ENCODE measurements around the gene AOC2. TPM values are rescaled to one million over a fixed set of nuclear protein-coding genes. Genes with fewer than 3 reads are reported as not detected.
"Not testable (repeated sequence)": the region's sequence is repeated elsewhere in the genome, so short reads cannot be mapped to it uniquely, and the experiment has no call there.

AOC2 gene
- total RNA-seq, 1 donor from 2014 or later = not detected

- Histone ChIP-seq H3K9me3 (no peaks in the 10 kb centered on the region), H3K4me3 (peak overlapping the region; percentile 51 to 62), H3K27ac (peak overlapping the region; percentile 83 to 84), H3K36me3 (peaks cover 3 to 15% of the 10 kb centered on the region in 2 donors), H3K27me3 (no peaks in the 10 kb centered on the region), H3K4me1 (peaks cover 0 to 23% of the 10 kb centered on the region in 2 donors)
- TF ChIP-seq CTCF (IDR thresholded peaks at IDR 0.05) = no peak
- intact Hi-C loops (cut with DNase I) = no loop called here
- DNase-seq (ENCODE audit: low spot score in 2 of 2) = peak in 1 of 2 donors; percentile 77
Measured at GRCh38 chr17:42853004-42853403, 8.6 kb downstream of the AOC2 start.

GRCh38 chr17:42853597-42853967 is 9.2 kb downstream of the AOC2 start:
- peak overlapping the region; percentile 83 to 84 for H3K27ac ChIP-seq
- peak overlapping the region; percentile 51 to 62 for H3K4me3 ChIP-seq
- peaks cover 3 to 15% of the 10 kb centered on the region in 2 donors for H3K36me3 ChIP-seq
- no peak for TF ChIP-seq CTCF (IDR thresholded peaks at IDR 0.05)
- intact Hi-C loops (cut with DNase I) = no loop called here
- H3K9me3 ChIP-seq = no peaks in the 10 kb centered on the region
- no peaks in the 10 kb centered on the region for H3K27me3 ChIP-seq
- DNase-seq (ENCODE audit: low spot score in 2 of 2) = no peak
- peaks cover 0 to 23% of the 10 kb centered on the region in 2 donors for H3K4me1 ChIP-seq

- intact Hi-C loops (cut with DNase I) = no loop called here
- peaks cover 3 to 15% of the 10 kb centered on the region in 2 donors for H3K36me3 ChIP-seq
- peak overlapping the region; percentile 51 to 62 for H3K4me3 ChIP-seq
- H3K27ac ChIP-seq = peak overlapping the region; percentile 83 to 84
- no peak for DNase-seq (ENCODE audit: low spot score in 2 of 2)
- no peak for TF ChIP-seq CTCF (IDR thresholded peaks at IDR 0.05)
- no peaks in the 10 kb centered on the region for H3K9me3 ChIP-seq
- H3K4me1 ChIP-seq = peaks cover 0 to 23% of the 10 kb centered on the region in 2 donors
- H3K27me3 ChIP-seq = no peaks in the 10 kb centered on the region
Measured at GRCh38 chr17:42853968-42854790, 9.8 kb downstream of the AOC2 start.

GRCh38 chr17:42855048-42855596 is 10.7 kb downstream of the AOC2 start:
- H3K27ac ChIP-seq = peak overlapping the region in 1 of 2 donors; percentile 34
- no peak for TF ChIP-seq CTCF (IDR thresholded peaks at IDR 0.05)
- intact Hi-C loops (cut with DNase I) = no loop called here
- H3K4me1 ChIP-seq = peaks cover 0 to 18% of the 10 kb centered on the region in 2 donors
- H3K4me3 ChIP-seq = peak overlapping the region in 1 of 2 donors; percentile 62
- H3K36me3 ChIP-seq = peaks cover 3 to 15% of the 10 kb centered on the region in 2 donors
- no peaks in the 10 kb centered on the region for H3K27me3 ChIP-seq
- no peak for DNase-seq (ENCODE audit: low spot score in 2 of 2)
- no peaks in the 10 kb centered on the region for H3K9me3 ChIP-seq

GRCh38 chr17:42856093-42856492 is 11.7 kb downstream of the AOC2 start:
- peaks cover 0 to 11% of the 10 kb centered on the region in 2 donors for H3K4me1 ChIP-seq
- peaks cover 3 to 15% of the 10 kb centered on the region in 2 donors for H3K36me3 ChIP-seq
- H3K27me3 ChIP-seq; intact Hi-C loops (cut with DNase I); H3K9me3 ChIP-seq; DNase-seq (ENCODE audit: low spot score in 2 of 2): not testable (repeated sequence)
- H3K4me3 ChIP-seq = peak overlapping the region in 1 of 2 donors; percentile 62
- H3K27ac ChIP-seq = peak overlapping the region in 1 of 2 donors; percentile 11

GRCh38 chr17:42856516-42856915 is 12.1 kb downstream of the AOC2 start:
- DNase-seq (ENCODE audit: low spot score in 2 of 2); intact Hi-C loops (cut with DNase I); H3K9me3 ChIP-seq; H3K27me3 ChIP-seq: not testable (repeated sequence)
- Histone ChIP-seq H3K4me1 (peaks cover 0 to 11% of the 10 kb centered on the region in 2 donors), H3K4me3 (peak overlapping the region in 1 of 2 donors; percentile 21), H3K27ac (peak overlapping the region; percentile 34 to 40), H3K36me3 (peaks cover 3 to 15% of the 10 kb centered on the region in 2 donors)

Data from ascending aorta (tissue), 2 donors.